GM20000 (cell line): ENCODE data around the gene SERHL2.
"Not testable (repeated sequence)": the region's sequence is repeated elsewhere in the genome, so short reads cannot be mapped to it uniquely, and the experiment has no call there.

ENCODE experiments used
- DNase-seq: peaks from one replicate; pipeline ENCODE4 v3.0.0; 2012; ENCODE audit warnings: low spot score
- CTCF ChIP-seq: IDR thresholded peaks from 2 replicates; pipeline ENCODE4 v1.5.1; 2012; ENCODE audit warnings: mild to moderate bottlenecking, control low read depth; ENCODE audit errors: extremely low read depth, missing control alignments

The SERHL2 gene

GRCh38 chr22:42602470-42602869 is 48.7 kb downstream of the SERHL2 start:
- TF ChIP-seq CTCF, result no peak

GRCh38 chr22:42603427-42603826 is 49.7 kb downstream of the SERHL2 start:
- DNase-seq, result no peak
- no peak for TF ChIP-seq CTCF

More at GRCh38 chr22:42602470-42602869, 48.7 kb downstream of the SERHL2 start:
- no peak for DNase-seq

GRCh38 chr22:42604403-42604802 is 50.6 kb downstream of the SERHL2 start:
- no peak for DNase-seq
- no peak for TF ChIP-seq CTCF

- not testable (repeated sequence) for DNase-seq
Observed at GRCh38 chr22:42607641-42608040, 53.9 kb downstream of the SERHL2 start.

- no peak for TF ChIP-seq CTCF
- DNase-seq, result no peak
Observed at GRCh38 chr22:42608136-42608822, 54.5 kb downstream of the SERHL2 start.

- no peak for DNase-seq
- TF ChIP-seq CTCF, result no peak
Observed at GRCh38 chr22:42608823-42609361, 55.1 kb downstream of the SERHL2 start.

GRCh38 chr22:42610186-42610585 is 56.4 kb downstream of the SERHL2 start:
- no peak for TF ChIP-seq CTCF
- no peak for DNase-seq

- no peak for DNase-seq
- TF ChIP-seq CTCF, result no peak
Observed at GRCh38 chr22:42611051-42611450, 57.3 kb downstream of the SERHL2 start.
